GM20431 (cell line): ENCODE measurements around the gene FRMPD2.
"Not testable (repeated sequence)": the region's sequence is repeated elsewhere in the genome, so short reads cannot be mapped to it uniquely, and the experiment has no call there.

Experiments
- in situ Hi-C: fragments of 300-500 bp; cut with MseI, MboI; formaldehyde crosslinking; loops from one replicate; pipeline ENCODE4 v1.15.0; 2020; ENCODE audit warnings: low sequenced_read_pairs; ENCODE audit not compliant: unreplicated experiment

The FRMPD2 gene

GRCh38 chr10:48253970-48254657 is 20.4 kb downstream of the FRMPD2 start:
- in situ Hi-C loops, result no loop called here

GRCh38 chr10:48252354-48252650 is 22.2 kb downstream of the FRMPD2 start:
- in situ Hi-C loops, result no loop called here

GRCh38 chr10:48251525-48252353 is 22.8 kb downstream of the FRMPD2 start:
- in situ Hi-C loops, result no loop called here

- in situ Hi-C loops, result no loop called here
Observed at GRCh38 chr10:48251152-48251524, 23.4 kb downstream of the FRMPD2 start.

GRCh38 chr10:48249763-48250351 is 24.6 kb downstream of the FRMPD2 start:
- in situ Hi-C loops, result no loop called here

GRCh38 chr10:48249004-48249762 is 25.3 kb downstream of the FRMPD2 start:
- in situ Hi-C loops, result no loop called here

GRCh38 chr10:48248462-48248861 is 26.0 kb downstream of the FRMPD2 start:
- in situ Hi-C loops, result no loop called here

- in situ Hi-C loops, result no loop called here
Observed at GRCh38 chr10:48247680-48248079, 26.8 kb downstream of the FRMPD2 start.

- in situ Hi-C loops, result no loop called here
Observed at GRCh38 chr10:48246501-48246900, 28.0 kb downstream of the FRMPD2 start.

- in situ Hi-C loops, result no loop called here
Observed at GRCh38 chr10:48245977-48246376, 28.5 kb downstream of the FRMPD2 start.

- in situ Hi-C loops, result not testable (repeated sequence)
Observed at GRCh38 chr10:48243921-48244320, 30.6 kb downstream of the FRMPD2 start.

GRCh38 chr10:48243487-48243886 is 31.0 kb downstream of the FRMPD2 start:
- in situ Hi-C loops, result no loop called here

- in situ Hi-C loops, result no loop called here
Observed at GRCh38 chr10:48242171-48242904, 32.2 kb downstream of the FRMPD2 start.

- in situ Hi-C loops, result no loop called here
Observed at GRCh38 chr10:48241332-48241731, 33.2 kb downstream of the FRMPD2 start.

GRCh38 chr10:48240196-48240595 is 34.3 kb downstream of the FRMPD2 start:
- in situ Hi-C loops, result no loop called here

- in situ Hi-C loops, result no loop called here
Observed at GRCh38 chr10:48239618-48240017, 34.9 kb downstream of the FRMPD2 start.

GRCh38 chr10:48238826-48239520 is 35.5 kb downstream of the FRMPD2 start:
- in situ Hi-C loops, result no loop called here

- in situ Hi-C loops, result no loop called here
Observed at GRCh38 chr10:48237259-48238250, 36.9 kb downstream of the FRMPD2 start.
